ENCODE measurements around the gene ARHGAP44. TPM values are rescaled to one million over a fixed set of nuclear protein-coding genes. Genes with fewer than 3 reads are reported as not detected.

Gene ARHGAP44
- total RNA-seq, 1 experiment from 2014 or later: 7.3 TPM

GRCh38 chr17:12993631-12994030 is 204.3 kb downstream of the ARHGAP44 start:
- no TSS peak for BruUV-seq (replicated peaks)
- ChIA-PET POLR2A (no interaction called here), CTCF (no interaction called here), RAD21 (ENCODE audit: low non-redundant PET in 1 of 2, low total read pairs in 2 of 2, uncharacterized antibody in 2 of 2, unreplicated experiment in 2 of 2) (no interaction called here)
- Histone ChIP-seq H3K36me3 (ENCODE audit: control insufficient read depth in 1 of 2, insufficient read depth in 2 of 2, low read length in 2 of 2) (peaks cover 49 to 62% of the 10 kb centered on the region in 2 experiments; a peak in 3 of 4 replicates), H3K4me1 (ENCODE audit: control insufficient read depth in 1 of 2, insufficient read depth in 2 of 2, low read length in 2 of 2) (no peaks in the 10 kb centered on the region), H3K27me3 (ENCODE audit: insufficient read depth, low read length) (no peaks in the 10 kb centered on the region), H2AFZ (ENCODE audit: low read depth, low read length, poor library complexity, severe bottlenecking) (no peak overlapping the region), H3K9me2 (ENCODE audit: insufficient read depth) (no peaks in the 10 kb centered on the region), H3K79me2 (ENCODE audit: insufficient read depth, low read length) (no peaks in the 10 kb centered on the region), H4K20me1 (ENCODE audit: insufficient read depth) (no peaks in the 10 kb centered on the region), H3K27ac (ENCODE audit: low read depth, low read length) (no peak overlapping the region), H3K9ac (ENCODE audit: low read length) (no peak overlapping the region), H3K4me2 (ENCODE audit: low read length) (no peak overlapping the region), H3K4me3 (replicated peaks in 1 of 2; ENCODE audit: low read depth in 1 of 2, low read length in 2 of 2) (no peak overlapping the region), H3K9me3 (ENCODE audit: control insufficient read depth in 1 of 2, insufficient read depth in 1 of 2, low read depth in 1 of 2, low read length in 2 of 2) (no peaks in the 10 kb centered on the region)
- no peak for ATAC-seq
- TF ChIP-seq ZFX (IDR thresholded peaks at IDR 0.05) (no peak), CTCF (IDR thresholded peaks at IDR 0.05 in 2 of 3, conservative IDR thresholded peaks at IDR 0.05 in 1 of 3; ENCODE audit: borderline replicate concordance in 1 of 3, insufficient read depth in 1 of 3, low read depth in 2 of 3, low read length in 2 of 3) (no peak), SIN3A (IDR thresholded peaks at IDR 0.05; ENCODE audit: low read depth) (no peak), POLR2AphosphoS5 (IDR thresholded peaks at IDR 0.05; ENCODE audit: low read depth, low read length) (no peak), EZH2phosphoT487 (IDR thresholded peaks at IDR 0.05; ENCODE audit: borderline replicate concordance) (no peak), ELF1 (IDR thresholded peaks at IDR 0.05; ENCODE audit: borderline replicate concordance, low read depth) (no peak), EZH2 (IDR thresholded peaks at IDR 0.05) (no peak), CEBPB (IDR thresholded peaks at IDR 0.05; ENCODE audit: low read depth) (no peak), JUND (IDR thresholded peaks at IDR 0.05) (no peak), ATF3 (IDR thresholded peaks at IDR 0.05) (no peak), MAX (IDR thresholded peaks at IDR 0.05) (no peak)
- intact Hi-C loops (cut with micrococcal nuclease): no loop called here
- no peak for DNase-seq (ENCODE audit: low read depth, low spot score)
